SK-N-SH treated with all-trans-retinoic acid at 6 μM for 48 hours (cell line): ENCODE measurements around the gene RENBP.
A peak's percentile ranks its signal among the peaks of the same experiment; 100 is the strongest.

ENCODE experiments used
- ATAC-seq: fragments of 200-7000 bp; cut with Tn5 transposase; 3 replicates; pipeline ENCODE4 v1.9.1; 2020; ENCODE audit warnings: mild to moderate bottlenecking, moderate library complexity
- CREB5 ChIP-seq: fragments of 250-450 bp; sonication (Bioruptor Pico); IDR thresholded peaks from 2 replicates; pipeline ENCODE4 v1.5.1; 2020; ENCODE audit warnings: low read depth, mild to moderate bottlenecking, moderate library complexity
- CSDC2 ChIP-seq: fragments of 250-450 bp; sonication (Bioruptor Pico); IDR thresholded peaks from 2 replicates; pipeline ENCODE4 v1.5.0; 2020; ENCODE audit warnings: mild to moderate bottlenecking, moderate library complexity
- CSRNP3 ChIP-seq: fragments of 250-450 bp; sonication (Bioruptor Pico); IDR thresholded peaks from 2 replicates; pipeline ENCODE4 v1.5.1; 2021; ENCODE audit warnings: mild to moderate bottlenecking, moderate library complexity
- ESRRG ChIP-seq: fragments of 250-450 bp; sonication (Bioruptor Pico); IDR thresholded peaks from 2 replicates; pipeline ENCODE4 v1.6.1; 2021; ENCODE audit warnings: mild to moderate bottlenecking
- GLIS3 ChIP-seq: fragments of 250-450 bp; sonication (Bioruptor Pico); IDR thresholded peaks from 2 replicates; pipeline ENCODE4 v1.5.0; 2020; ENCODE audit warnings: mild to moderate bottlenecking, moderate library complexity
- ISL1 ChIP-seq: fragments of 250-450 bp; sonication (Bioruptor Pico); IDR thresholded peaks from 2 replicates; pipeline ENCODE4 v2.1.2; 2022; ENCODE audit warnings: mild to moderate bottlenecking, moderate library complexity
- OSR1 ChIP-seq: fragments of 250-450 bp; sonication (Bioruptor Pico); IDR thresholded peaks from 2 replicates; pipeline ENCODE4 v1.8.0; 2022; ENCODE audit warnings: moderate library complexity, mild to moderate bottlenecking, inconsistent platforms
- PATZ1 ChIP-seq: fragments of 250-450 bp; sonication (Bioruptor Pico); IDR thresholded peaks from 2 replicates; pipeline ENCODE4 v1.8.0; 2020; ENCODE audit warnings: mild to moderate bottlenecking, moderate library complexity, borderline replicate concordance
- PPARA ChIP-seq: fragments of 250-450 bp; sonication (Bioruptor Pico); IDR thresholded peaks from 2 replicates; pipeline ENCODE4 v1.5.0; 2020; ENCODE audit warnings: mild to moderate bottlenecking, borderline replicate concordance
- RARB ChIP-seq: fragments of 250-450 bp; sonication (Bioruptor Pico); IDR thresholded peaks from 2 replicates; pipeline ENCODE4 v1.8.0; 2021; ENCODE audit warnings: mild to moderate bottlenecking, moderate library complexity
- SNAI2 ChIP-seq: fragments of 250-450 bp; sonication (Bioruptor Pico); IDR thresholded peaks from 2 replicates; pipeline ENCODE4 v1.5.0; 2020; ENCODE audit warnings: mild to moderate bottlenecking, moderate library complexity
- TCF4 ChIP-seq: fragments of 250-450 bp; sonication (Bioruptor Pico); IDR thresholded peaks from 2 replicates; pipeline ENCODE4 v1.8.0; 2021; ENCODE audit warnings: mild to moderate bottlenecking, moderate library complexity, borderline replicate concordance
- TOX ChIP-seq: fragments of 250-450 bp; sonication (Bioruptor Pico); IDR thresholded peaks from 2 replicates; pipeline ENCODE4 v1.8.0; 2021; ENCODE audit warnings: mild to moderate bottlenecking, moderate library complexity, borderline replicate concordance
- TSHZ2 ChIP-seq: fragments of 250-450 bp; sonication (Bioruptor Pico); IDR thresholded peaks from 2 replicates; pipeline ENCODE4 v1.5.0; 2020; ENCODE audit warnings: mild to moderate bottlenecking, moderate library complexity
- ZFP3 ChIP-seq: fragments of 250-450 bp; sonication (Bioruptor Pico); IDR thresholded peaks from 2 replicates; pipeline ENCODE4 v1.5.0; 2020; ENCODE audit warnings: mild to moderate bottlenecking, moderate library complexity
- ZFP30 ChIP-seq: fragments of 450-650 bp; formaldehyde crosslinking; IDR thresholded peaks from 2 replicates; pipeline ENCODE4 v1.5.0; 2022; ENCODE audit warnings: mild to moderate bottlenecking, moderate library complexity
- ZNF565 ChIP-seq: fragments of 450-650 bp; formaldehyde crosslinking; conservative IDR thresholded peaks from 2 replicates; pipeline ENCODE4 v1.5.0; 2020; ENCODE audit warnings: low read depth, mild to moderate bottlenecking, moderate library complexity
- ZNF70 ChIP-seq: fragments of 450-650 bp; formaldehyde crosslinking; IDR thresholded peaks from 2 replicates; pipeline ENCODE4 v1.5.0; 2020; ENCODE audit warnings: mild to moderate bottlenecking, moderate library complexity
- ZNF8 ChIP-seq: fragments of 450-650 bp; formaldehyde crosslinking; IDR thresholded peaks from 2 replicates; pipeline ENCODE4 v1.5.0; 2020; ENCODE audit warnings: mild to moderate bottlenecking, moderate library complexity

The RENBP gene

GRCh38 chrX:153934148-153934761 lies 10.2 kb downstream of the RENBP start:
- no peak for TF ChIP-seq CREB5 (CRISPR knock-in tag)
- peak; percentile 27 for ATAC-seq

GRCh38 chrX:153933748-153934147 lies 10.7 kb downstream of the RENBP start:
- ATAC-seq, result peak; percentile 10; the same call in 2 of the 3 replicates
- TF ChIP-seq CREB5 (CRISPR knock-in tag) (no peak), RARB (CRISPR knock-in tag) (no peak), CSRNP3 (no peak), GLIS3 (CRISPR knock-in tag) (no peak), ZNF70 (CRISPR knock-in tag) (no peak)

- TF ChIP-seq CSDC2, result no peak
- TF ChIP-seq RARB (CRISPR knock-in tag), result no peak
- TF ChIP-seq ESRRG (CRISPR knock-in tag), result no peak
- no peak for TF ChIP-seq SNAI2 (CRISPR knock-in tag)
- no peak for TF ChIP-seq ZNF70 (CRISPR knock-in tag)
- TF ChIP-seq PATZ1 (CRISPR knock-in tag), result no peak
- TF ChIP-seq TOX, result no peak
- no peak for TF ChIP-seq ZNF8 (CRISPR knock-in tag)
- TF ChIP-seq, all 23 proteins: peak for 0
- no peak for ATAC-seq
Measured at GRCh38 chrX:153932220-153932915, 12.1 kb downstream of the RENBP start.

- TF ChIP-seq SNAI2 (CRISPR knock-in tag), result no peak
- TF ChIP-seq TCF4 (CRISPR knock-in tag), result no peak
- TF ChIP-seq ZFP3 (CRISPR knock-in tag), result no peak
- no peak for TF ChIP-seq ZNF565 (CRISPR knock-in tag)
- TF ChIP-seq GLIS3 (CRISPR knock-in tag), result no peak
- no peak for TF ChIP-seq OSR1 (CRISPR knock-in tag)
- no peak for TF ChIP-seq ISL1 (CRISPR knock-in tag)
- ATAC-seq, result no peak
Measured at GRCh38 chrX:153931748-153932147, 12.7 kb downstream of the RENBP start.

- no peak for ATAC-seq
- no peak for TF ChIP-seq TCF4 (CRISPR knock-in tag)
- no peak for TF ChIP-seq CREB5 (CRISPR knock-in tag)
- no peak for TF ChIP-seq ESRRG (CRISPR knock-in tag)
- no peak for TF ChIP-seq ZNF70 (CRISPR knock-in tag)
- no peak for TF ChIP-seq PPARA (CRISPR knock-in tag)
- TF ChIP-seq ZNF8 (CRISPR knock-in tag), result no peak
- TF ChIP-seq CSRNP3, result no peak
- TF ChIP-seq RARB (CRISPR knock-in tag), result no peak
- no peak for TF ChIP-seq TSHZ2 (CRISPR knock-in tag)
- TF ChIP-seq ZNF565 (CRISPR knock-in tag), result no peak
- TF ChIP-seq CSDC2, result no peak
- TF ChIP-seq ZFP30, result no peak
- no peak for TF ChIP-seq GLIS3 (CRISPR knock-in tag)
- TF ChIP-seq TOX, result no peak
Measured at GRCh38 chrX:153931151-153931550, 13.3 kb downstream of the RENBP start.
